WTC11 (cell line): ENCODE data around the gene RFNG. TPM values are rescaled to one million over a fixed set of nuclear protein-coding genes. Genes with fewer than 3 reads are reported as not detected.

ENCODE experiments used
- ATAC-seq: fragments of 200-7000 bp; cut with Tn5 transposase; 2 replicates; pipeline ENCODE4 v1.10.0; 2021; ENCODE audit warnings: mild to moderate bottlenecking, moderate library complexity
- CTCF ChIA-PET: fragments of 300-600 bp; sonication (Branson Sonifier 250); formaldehyde crosslinking; loops from one replicate; lab custom pipeline; 2021; ENCODE audit warnings: antibody characterized with exemption; lab: Charles Lee
- POLR2A ChIA-PET: fragments of 350-600 bp; sonication (Branson Sonifier 250); formaldehyde crosslinking; loops from one replicate; lab custom pipeline; 2021; ENCODE audit warnings: antibody characterized with exemption; lab: Charles Lee
- DNase-seq: peaks from one replicate; pipeline ENCODE4 v3.0.0; 2021; ENCODE audit warnings: low spot score
- H3K27ac Mint-ChIP-seq: 2 replicates; pipeline ENCODE4 v1.8.0; 2021; ENCODE audit warnings: mixed read lengths
- H3K27me3 Mint-ChIP-seq: 2 replicates; pipeline ENCODE4 v1.8.0; 2021; ENCODE audit warnings: low read depth, mild to moderate bottlenecking, moderate library complexity, mixed read lengths
- H3K36me3 Mint-ChIP-seq: 2 replicates; pipeline ENCODE4 v1.8.0; 2021; ENCODE audit warnings: mixed read lengths
- H3K4me1 Mint-ChIP-seq: 2 replicates; pipeline ENCODE4 v1.8.0; 2022; ENCODE audit warnings: mixed read lengths
- H3K4me3 Mint-ChIP-seq: 2 replicates; pipeline ENCODE4 v1.8.0; 2021; ENCODE audit warnings: mild to moderate bottlenecking, moderate library complexity, mixed read lengths
- H3K9me3 Mint-ChIP-seq: 2 replicates; pipeline ENCODE4 v1.8.0; 2021; ENCODE audit warnings: mixed read lengths
- ATF1 ChIP-seq: sonication (generic); formaldehyde crosslinking; IDR thresholded peaks from 2 replicates; pipeline ENCODE4 v1.8.1; 2023; ENCODE audit warnings: mild to moderate bottlenecking, moderate library complexity, missing genetic modification reagents
- CBFB ChIP-seq: sonication (generic); formaldehyde crosslinking; IDR thresholded peaks from 2 replicates; pipeline ENCODE4 v1.8.1; 2022; ENCODE audit warnings: mild to moderate bottlenecking, low read depth, missing genetic modification reagents
- CREB1 ChIP-seq: sonication (generic); formaldehyde crosslinking; IDR thresholded peaks from 2 replicates; pipeline ENCODE4 v1.8.0; 2023; ENCODE audit warnings: mild to moderate bottlenecking, missing genetic modification reagents
- ETV6 ChIP-seq: sonication (generic); formaldehyde crosslinking; IDR thresholded peaks from 2 replicates; pipeline ENCODE4 v1.8.1; 2022; ENCODE audit warnings: mild to moderate bottlenecking, missing genetic modification reagents
- FOXJ3 ChIP-seq: sonication (generic); formaldehyde crosslinking; IDR thresholded peaks from 2 replicates; pipeline ENCODE4 v1.9.0; 2021; ENCODE audit warnings: missing genetic modification reagents, mild to moderate bottlenecking, borderline replicate concordance
- FOXK1 ChIP-seq: sonication (generic); formaldehyde crosslinking; IDR thresholded peaks from 2 replicates; pipeline ENCODE4 v1.8.0; 2022; ENCODE audit warnings: mild to moderate bottlenecking, moderate library complexity, missing genetic modification reagents
- JAZF1 ChIP-seq: fragments of 250-450 bp; sonication (Bioruptor Pico); IDR thresholded peaks from 2 replicates; pipeline ENCODE4 v1.9.0; 2021; ENCODE audit warnings: moderate library complexity, mild to moderate bottlenecking, inconsistent platforms
- JUN ChIP-seq: sonication (generic); formaldehyde crosslinking; IDR thresholded peaks from 2 replicates; pipeline ENCODE4 v1.8.0; 2023; ENCODE audit warnings: mild to moderate bottlenecking, missing genetic modification reagents
- NR3C1 ChIP-seq: sonication (generic); formaldehyde crosslinking; conservative IDR thresholded peaks from 2 replicates; pipeline ENCODE4 v1.8.1; 2023; ENCODE audit warnings: low read depth, mild to moderate bottlenecking, missing genetic modification reagents
- PRRX2 ChIP-seq: fragments of 250-450 bp; sonication (Bioruptor Pico); IDR thresholded peaks from 2 replicates; pipeline ENCODE4 v1.8.0; 2021; ENCODE audit warnings: mild to moderate bottlenecking
- RORB ChIP-seq: fragments of 250-450 bp; sonication (Bioruptor Pico); IDR thresholded peaks from 2 replicates; pipeline ENCODE4 v1.9.0; 2021; ENCODE audit warnings: mild to moderate bottlenecking
- SP1 ChIP-seq: sonication (generic); formaldehyde crosslinking; conservative IDR thresholded peaks from 2 replicates; pipeline ENCODE4 v1.8.1; 2022; ENCODE audit warnings: missing genetic modification reagents
- TP53 ChIP-seq: sonication (generic); formaldehyde crosslinking; IDR thresholded peaks from 2 replicates; pipeline ENCODE4 v1.8.1; 2023; ENCODE audit warnings: mild to moderate bottlenecking, missing genetic modification reagents
- ZNF317 ChIP-seq: sonication (generic); formaldehyde crosslinking; IDR thresholded peaks from 2 replicates; pipeline ENCODE4 v1.8.1; 2023; ENCODE audit warnings: low read depth, mild to moderate bottlenecking, moderate library complexity, missing genetic modification reagents, borderline replicate concordance
- ZNF671 ChIP-seq: fragments of 250-450 bp; sonication (Bioruptor Pico); IDR thresholded peaks from 2 replicates; pipeline ENCODE4 v1.8.0; 2021; ENCODE audit warnings: mild to moderate bottlenecking
- total RNA-seq: library from RNA; stranded (reverse); gene quantifications from 3 replicates; pipeline ENCODE4 v1.2.3, GENCODE V29; 2021
- TF ChIP-seq, protein P1 (sequence below): sonication (generic); formaldehyde crosslinking; IDR thresholded peaks from 2 replicates; pipeline ENCODE4 v1.8.0; 2022; ENCODE audit warnings: mild to moderate bottlenecking, missing genetic modification reagents
- TF ChIP-seq, protein P2 (sequence below): fragments of 250-450 bp; sonication (Bioruptor Pico); IDR thresholded peaks from 2 replicates; pipeline ENCODE4 v1.9.0; 2021; ENCODE audit warnings: mild to moderate bottlenecking
- TF ChIP-seq, protein P3 (sequence below): sonication (generic); formaldehyde crosslinking; IDR thresholded peaks from 2 replicates; pipeline ENCODE4 v1.8.0; 2022; ENCODE audit warnings: mild to moderate bottlenecking, missing genetic modification reagents
- TF ChIP-seq, protein P4 (sequence below): sonication (generic); formaldehyde crosslinking; IDR thresholded peaks from 2 replicates; pipeline ENCODE4 v1.8.0; 2023; ENCODE audit warnings: missing genetic modification reagents, mild to moderate bottlenecking, borderline replicate concordance
- TF ChIP-seq, protein P5 (sequence below): sonication (generic); formaldehyde crosslinking; conservative IDR thresholded peaks from 2 replicates; pipeline ENCODE4 v1.8.1; 2023; ENCODE audit warnings: mild to moderate bottlenecking, low read depth, missing genetic modification reagents, moderate library complexity
- TF ChIP-seq, protein P6 (sequence below): sonication (generic); formaldehyde crosslinking; IDR thresholded peaks from 2 replicates; pipeline ENCODE4 v1.8.1; 2023; ENCODE audit warnings: mild to moderate bottlenecking, missing genetic modification reagents

The RFNG gene
- total RNA-seq, 1 experiment from 2014 or later = 41.6 TPM

DNA sequence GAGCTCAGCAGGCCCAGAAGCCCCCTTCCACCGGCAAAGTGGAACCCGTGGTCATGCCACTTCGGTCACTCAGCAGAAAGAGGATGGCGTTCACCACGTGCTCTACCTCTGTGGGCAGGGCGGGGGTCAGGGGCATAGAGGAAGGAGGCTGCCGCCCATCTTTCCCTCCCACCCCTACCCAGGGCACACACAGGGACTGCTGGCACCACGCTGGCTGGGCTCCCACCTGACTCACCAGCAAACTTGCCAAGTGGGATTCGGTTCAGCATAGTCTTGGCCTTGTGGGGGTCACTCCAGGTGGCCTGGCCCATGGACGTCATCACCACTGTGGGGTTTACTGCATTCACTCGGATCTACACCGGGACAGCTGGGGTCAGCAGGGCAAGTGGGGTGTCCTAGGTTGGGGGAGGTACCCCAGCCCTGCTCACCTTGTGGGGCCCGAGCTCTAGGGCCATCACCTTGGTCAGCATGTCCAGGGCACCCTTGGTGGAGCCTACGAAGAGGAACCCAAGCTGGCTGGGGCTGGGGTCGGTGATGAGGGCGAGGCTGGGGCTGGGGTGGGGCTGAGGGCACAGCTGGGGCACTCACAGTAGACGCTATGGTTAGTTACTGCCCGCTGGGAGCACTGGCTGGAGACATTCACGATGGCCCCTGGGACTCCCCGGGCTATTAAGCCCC is 15.5 kb downstream of the RFNG start:
- TF ChIP-seq PRRX2 (no peak), FOXJ3 (CRISPR knock-in tag) (no peak), CREB1 (CRISPR knock-in tag) (no peak), SP1 (CRISPR knock-in tag) (no peak), ATF1 (no peak), ETV6 (no peak), FOXK1 (CRISPR knock-in tag) (no peak), JUN (CRISPR knock-in tag) (no peak)
- TF ChIP-seq, protein P1, sequence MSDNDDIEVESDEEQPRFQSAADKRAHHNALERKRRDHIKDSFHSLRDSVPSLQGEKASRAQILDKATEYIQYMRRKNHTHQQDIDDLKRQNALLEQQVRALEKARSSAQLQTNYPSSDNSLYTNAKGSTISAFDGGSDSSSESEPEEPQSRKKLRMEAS (CRISPR knock-in tag) = no peak
- TF ChIP-seq, protein P2, sequence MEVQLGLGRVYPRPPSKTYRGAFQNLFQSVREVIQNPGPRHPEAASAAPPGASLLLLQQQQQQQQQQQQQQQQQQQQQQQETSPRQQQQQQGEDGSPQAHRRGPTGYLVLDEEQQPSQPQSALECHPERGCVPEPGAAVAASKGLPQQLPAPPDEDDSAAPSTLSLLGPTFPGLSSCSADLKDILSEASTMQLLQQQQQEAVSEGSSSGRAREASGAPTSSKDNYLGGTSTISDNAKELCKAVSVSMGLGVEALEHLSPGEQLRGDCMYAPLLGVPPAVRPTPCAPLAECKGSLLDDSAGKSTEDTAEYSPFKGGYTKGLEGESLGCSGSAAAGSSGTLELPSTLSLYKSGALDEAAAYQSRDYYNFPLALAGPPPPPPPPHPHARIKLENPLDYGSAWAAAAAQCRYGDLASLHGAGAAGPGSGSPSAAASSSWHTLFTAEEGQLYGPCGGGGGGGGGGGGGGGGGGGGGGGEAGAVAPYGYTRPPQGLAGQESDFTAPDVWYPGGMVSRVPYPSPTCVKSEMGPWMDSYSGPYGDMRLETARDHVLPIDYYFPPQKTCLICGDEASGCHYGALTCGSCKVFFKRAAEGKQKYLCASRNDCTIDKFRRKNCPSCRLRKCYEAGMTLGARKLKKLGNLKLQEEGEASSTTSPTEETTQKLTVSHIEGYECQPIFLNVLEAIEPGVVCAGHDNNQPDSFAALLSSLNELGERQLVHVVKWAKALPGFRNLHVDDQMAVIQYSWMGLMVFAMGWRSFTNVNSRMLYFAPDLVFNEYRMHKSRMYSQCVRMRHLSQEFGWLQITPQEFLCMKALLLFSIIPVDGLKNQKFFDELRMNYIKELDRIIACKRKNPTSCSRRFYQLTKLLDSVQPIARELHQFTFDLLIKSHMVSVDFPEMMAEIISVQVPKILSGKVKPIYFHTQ (CRISPR knock-in tag) = no peak
- TF ChIP-seq, protein P3, sequence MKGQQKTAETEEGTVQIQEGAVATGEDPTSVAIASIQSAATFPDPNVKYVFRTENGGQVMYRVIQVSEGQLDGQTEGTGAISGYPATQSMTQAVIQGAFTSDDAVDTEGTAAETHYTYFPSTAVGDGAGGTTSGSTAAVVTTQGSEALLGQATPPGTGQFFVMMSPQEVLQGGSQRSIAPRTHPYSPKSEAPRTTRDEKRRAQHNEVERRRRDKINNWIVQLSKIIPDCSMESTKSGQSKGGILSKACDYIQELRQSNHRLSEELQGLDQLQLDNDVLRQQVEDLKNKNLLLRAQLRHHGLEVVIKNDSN = no peak
- TF ChIP-seq, protein P4, sequence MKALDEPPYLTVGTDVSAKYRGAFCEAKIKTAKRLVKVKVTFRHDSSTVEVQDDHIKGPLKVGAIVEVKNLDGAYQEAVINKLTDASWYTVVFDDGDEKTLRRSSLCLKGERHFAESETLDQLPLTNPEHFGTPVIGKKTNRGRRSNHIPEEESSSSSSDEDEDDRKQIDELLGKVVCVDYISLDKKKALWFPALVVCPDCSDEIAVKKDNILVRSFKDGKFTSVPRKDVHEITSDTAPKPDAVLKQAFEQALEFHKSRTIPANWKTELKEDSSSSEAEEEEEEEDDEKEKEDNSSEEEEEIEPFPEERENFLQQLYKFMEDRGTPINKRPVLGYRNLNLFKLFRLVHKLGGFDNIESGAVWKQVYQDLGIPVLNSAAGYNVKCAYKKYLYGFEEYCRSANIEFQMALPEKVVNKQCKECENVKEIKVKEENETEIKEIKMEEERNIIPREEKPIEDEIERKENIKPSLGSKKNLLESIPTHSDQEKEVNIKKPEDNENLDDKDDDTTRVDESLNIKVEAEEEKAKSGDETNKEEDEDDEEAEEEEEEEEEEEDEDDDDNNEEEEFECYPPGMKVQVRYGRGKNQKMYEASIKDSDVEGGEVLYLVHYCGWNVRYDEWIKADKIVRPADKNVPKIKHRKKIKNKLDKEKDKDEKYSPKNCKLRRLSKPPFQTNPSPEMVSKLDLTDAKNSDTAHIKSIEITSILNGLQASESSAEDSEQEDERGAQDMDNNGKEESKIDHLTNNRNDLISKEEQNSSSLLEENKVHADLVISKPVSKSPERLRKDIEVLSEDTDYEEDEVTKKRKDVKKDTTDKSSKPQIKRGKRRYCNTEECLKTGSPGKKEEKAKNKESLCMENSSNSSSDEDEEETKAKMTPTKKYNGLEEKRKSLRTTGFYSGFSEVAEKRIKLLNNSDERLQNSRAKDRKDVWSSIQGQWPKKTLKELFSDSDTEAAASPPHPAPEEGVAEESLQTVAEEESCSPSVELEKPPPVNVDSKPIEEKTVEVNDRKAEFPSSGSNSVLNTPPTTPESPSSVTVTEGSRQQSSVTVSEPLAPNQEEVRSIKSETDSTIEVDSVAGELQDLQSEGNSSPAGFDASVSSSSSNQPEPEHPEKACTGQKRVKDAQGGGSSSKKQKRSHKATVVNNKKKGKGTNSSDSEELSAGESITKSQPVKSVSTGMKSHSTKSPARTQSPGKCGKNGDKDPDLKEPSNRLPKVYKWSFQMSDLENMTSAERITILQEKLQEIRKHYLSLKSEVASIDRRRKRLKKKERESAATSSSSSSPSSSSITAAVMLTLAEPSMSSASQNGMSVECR (CRISPR knock-in tag) = no peak
- ATAC-seq = no peak
- DNase-seq = no peak
- Mint-ChIP-seq H3K9me3 (no peaks in the 10 kb centered on the region), H3K27ac (no peak overlapping the region), H3K4me3 (peak overlapping the region; percentile 75), H3K36me3 (0 out of 2 replicates have a peak, but pooled peaks cover 6% of the 10 kb centered on the region), H3K27me3 (peaks cover 10% of the 10 kb centered on the region), H3K4me1 (peaks cover 25% of the 10 kb centered on the region)
- ChIA-PET CTCF (interaction anchor here (1.0 to 1.4 kb wide), 3 partner anchors 13 to 118 kb away, joined by 3 to 5 read pairs (median 3); partner anchors contain the start of genes CENPX and LRRC45), POLR2A (no interaction called here)

DNA sequence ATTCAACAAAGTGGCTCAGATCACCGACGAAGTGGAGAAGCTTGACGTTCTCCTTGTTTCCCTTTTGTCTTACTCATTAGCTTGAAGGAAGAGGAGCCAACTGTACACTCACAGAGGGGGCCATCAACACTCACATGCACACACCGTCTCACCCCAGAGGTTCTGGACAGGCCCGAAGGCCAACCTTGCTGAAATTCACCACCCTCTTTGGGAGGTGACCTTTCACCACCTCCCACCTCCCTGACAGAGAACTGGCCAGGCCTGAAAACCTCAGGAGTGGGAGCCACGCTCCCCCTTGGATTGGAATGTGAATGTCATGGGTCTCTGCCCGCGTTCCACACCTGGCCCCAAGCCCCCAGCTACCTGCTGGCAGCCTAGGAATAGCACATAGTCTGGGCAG is 16.1 kb downstream of the RFNG start:
- DNase-seq = no peak
- ATAC-seq = no peak
- H3K4me1 Mint-ChIP-seq = peaks cover 22% of the 10 kb centered on the region
- ChIA-PET POLR2A (interaction anchor here (0.6 kb wide), 1 partner anchor 389 kb away, joined by 6 read pairs; no protein-coding TSS in a partner anchor), CTCF (interaction anchor here (1.1 to 1.4 kb wide), 3 partner anchors 13 to 41 kb away, joined by 3 to 6 read pairs (median 5); partner anchors contain the start of genes CENPX and LRRC45)
- H3K36me3 Mint-ChIP-seq = 0 out of 2 replicates have a peak, but pooled peaks cover 6% of the 10 kb centered on the region
- peaks cover 10% of the 10 kb centered on the region for H3K27me3 Mint-ChIP-seq
- no peaks in the 10 kb centered on the region for H3K9me3 Mint-ChIP-seq
- 0 out of 2 replicates have a peak overlapping the region, but pooled peaks have one; percentile 4 for H3K27ac Mint-ChIP-seq
- peak overlapping the region; percentile 75 for H3K4me3 Mint-ChIP-seq
- no peak for TF ChIP-seq CBFB (CRISPR knock-in tag)
- TF ChIP-seq RORB (CRISPR knock-in tag) = no peak
- TF ChIP-seq ATF1 = no peak
- TF ChIP-seq TP53 (CRISPR knock-in tag) = no peak
- no peak for TF ChIP-seq ZNF671
- TF ChIP-seq, protein P5, sequence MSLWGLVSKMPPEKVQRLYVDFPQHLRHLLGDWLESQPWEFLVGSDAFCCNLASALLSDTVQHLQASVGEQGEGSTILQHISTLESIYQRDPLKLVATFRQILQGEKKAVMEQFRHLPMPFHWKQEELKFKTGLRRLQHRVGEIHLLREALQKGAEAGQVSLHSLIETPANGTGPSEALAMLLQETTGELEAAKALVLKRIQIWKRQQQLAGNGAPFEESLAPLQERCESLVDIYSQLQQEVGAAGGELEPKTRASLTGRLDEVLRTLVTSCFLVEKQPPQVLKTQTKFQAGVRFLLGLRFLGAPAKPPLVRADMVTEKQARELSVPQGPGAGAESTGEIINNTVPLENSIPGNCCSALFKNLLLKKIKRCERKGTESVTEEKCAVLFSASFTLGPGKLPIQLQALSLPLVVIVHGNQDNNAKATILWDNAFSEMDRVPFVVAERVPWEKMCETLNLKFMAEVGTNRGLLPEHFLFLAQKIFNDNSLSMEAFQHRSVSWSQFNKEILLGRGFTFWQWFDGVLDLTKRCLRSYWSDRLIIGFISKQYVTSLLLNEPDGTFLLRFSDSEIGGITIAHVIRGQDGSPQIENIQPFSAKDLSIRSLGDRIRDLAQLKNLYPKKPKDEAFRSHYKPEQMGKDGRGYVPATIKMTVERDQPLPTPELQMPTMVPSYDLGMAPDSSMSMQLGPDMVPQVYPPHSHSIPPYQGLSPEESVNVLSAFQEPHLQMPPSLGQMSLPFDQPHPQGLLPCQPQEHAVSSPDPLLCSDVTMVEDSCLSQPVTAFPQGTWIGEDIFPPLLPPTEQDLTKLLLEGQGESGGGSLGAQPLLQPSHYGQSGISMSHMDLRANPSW (CRISPR knock-in tag) = no peak
- TF ChIP-seq JAZF1 = no peak
- TF ChIP-seq NR3C1 (CRISPR knock-in tag) = no peak
- TF ChIP-seq, protein P6, sequence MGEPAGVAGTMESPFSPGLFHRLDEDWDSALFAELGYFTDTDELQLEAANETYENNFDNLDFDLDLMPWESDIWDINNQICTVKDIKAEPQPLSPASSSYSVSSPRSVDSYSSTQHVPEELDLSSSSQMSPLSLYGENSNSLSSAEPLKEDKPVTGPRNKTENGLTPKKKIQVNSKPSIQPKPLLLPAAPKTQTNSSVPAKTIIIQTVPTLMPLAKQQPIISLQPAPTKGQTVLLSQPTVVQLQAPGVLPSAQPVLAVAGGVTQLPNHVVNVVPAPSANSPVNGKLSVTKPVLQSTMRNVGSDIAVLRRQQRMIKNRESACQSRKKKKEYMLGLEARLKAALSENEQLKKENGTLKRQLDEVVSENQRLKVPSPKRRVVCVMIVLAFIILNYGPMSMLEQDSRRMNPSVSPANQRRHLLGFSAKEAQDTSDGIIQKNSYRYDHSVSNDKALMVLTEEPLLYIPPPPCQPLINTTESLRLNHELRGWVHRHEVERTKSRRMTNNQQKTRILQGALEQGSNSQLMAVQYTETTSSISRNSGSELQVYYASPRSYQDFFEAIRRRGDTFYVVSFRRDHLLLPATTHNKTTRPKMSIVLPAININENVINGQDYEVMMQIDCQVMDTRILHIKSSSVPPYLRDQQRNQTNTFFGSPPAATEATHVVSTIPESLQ (CRISPR knock-in tag) = no peak
- TF ChIP-seq ZNF317 (CRISPR knock-in tag) = no peak
